Naive thymus-derived CD4-positive, alpha-beta T cell (primary cell): Measurements from ENCODE around the gene WHAMM. TPM values are rescaled to one million over a fixed set of nuclear protein-coding genes. Genes with fewer than 3 reads are reported as not detected.
"Not testable (repeated sequence)": the region's sequence is repeated elsewhere in the genome, so short reads cannot be mapped to it uniquely, and the experiment has no call there.

ENCODE experiments used
- ATAC-seq: fragments of 150-1000 bp; cut with Tn5 transposase; 2 replicates; pipeline ENCODE4 v1.10.0; 2021; ENCODE audit warnings: mild to moderate bottlenecking, moderate library complexity
- CTCF ChIA-PET: fragments of 350-600 bp; sonication (Branson Sonifier 250); formaldehyde crosslinking; loops from one replicate; lab custom pipeline; 2021; ENCODE audit warnings: antibody characterized with exemption; lab: Charles Lee
- POLR2A ChIA-PET: fragments of 350-600 bp; sonication (Branson Sonifier 250); formaldehyde crosslinking; loops from one replicate; lab custom pipeline; 2021; ENCODE audit warnings: antibody characterized with exemption, inconsistent platforms; lab: Charles Lee
- DNase-seq, 9 donors: peaks; one replicate each; pipeline versions ENCODE4 v3.0.0 to v3.0.0-alpha.2; 2020 to 2022; ENCODE audit warnings: mixed read lengths in 1 of 9
- H3K27ac ChIP-seq: one replicate; pipeline ENCODE4 v1.7.0; 2013; ENCODE audit warnings: mild to moderate bottlenecking, low read depth, low read length, moderate library complexity
- H3K27me3 ChIP-seq, 2 donors: one replicate each; pipeline ENCODE4 v1.7.0; 2013; ENCODE audit warnings: low read length in 2 of 2, mild to moderate bottlenecking in 2 of 2, moderate library complexity in 2 of 2; ENCODE audit not compliant: control insufficient read depth in 2 of 2, insufficient read depth in 2 of 2
- H3K36me3 ChIP-seq, 3 experiments: 1 replicate in 2 of 3; 2 replicates in 1 of 3; pipeline ENCODE4 v1.7.0; 2013; ENCODE audit warnings: low read length in 3 of 3, mild to moderate bottlenecking in 3 of 3, moderate library complexity in 1 of 3; ENCODE audit not compliant: insufficient read depth in 3 of 3, control insufficient read depth in 2 of 3
- H3K4me1 ChIP-seq, 2 donors: one replicate each; pipeline ENCODE4 v1.7.0; 2013; ENCODE audit warnings: low read length in 2 of 2, mild to moderate bottlenecking in 2 of 2, moderate library complexity in 1 of 2; ENCODE audit not compliant: control insufficient read depth in 2 of 2, insufficient read depth in 2 of 2
- H3K4me3 ChIP-seq: 2 replicates; pipeline ENCODE4 v1.7.0; 2013; ENCODE audit warnings: mild to moderate bottlenecking, low read length
- H3K9me3 ChIP-seq, 3 experiments: 1 replicate in 2 of 3; 2 replicates in 1 of 3; pipeline ENCODE4 v1.7.0; 2013; ENCODE audit warnings: low read length in 3 of 3; ENCODE audit not compliant: control insufficient read depth in 2 of 3
- H3K27ac Mint-ChIP-seq, 9 donors: one replicate each; pipeline ENCODE4 v1.8.0; 2020 to 2022; ENCODE audit warnings: mixed read lengths in 9 of 9, mild to moderate bottlenecking in 8 of 9, moderate library complexity in 5 of 9, inconsistent platforms in 2 of 9
- H3K27me3 Mint-ChIP-seq, 5 donors: one replicate each; pipeline ENCODE4 v1.8.0; 2021 to 2022; ENCODE audit warnings: mixed read lengths in 5 of 5, mild to moderate bottlenecking in 1 of 5
- H3K36me3 Mint-ChIP-seq, 5 donors: one replicate each; pipeline ENCODE4 v1.8.0; 2020 to 2022; ENCODE audit warnings: mixed read lengths in 5 of 5, mild to moderate bottlenecking in 3 of 5, inconsistent platforms in 1 of 5
- H3K4me1 Mint-ChIP-seq, 7 donors: one replicate each; pipeline ENCODE4 v1.8.0; 2020 to 2022; ENCODE audit warnings: mixed read lengths in 7 of 7, mild to moderate bottlenecking in 3 of 7, inconsistent platforms in 1 of 7
- H3K4me3 Mint-ChIP-seq, 10 donors: one replicate each; pipeline ENCODE4 v1.8.0; 2020 to 2022; ENCODE audit warnings: mild to moderate bottlenecking in 10 of 10, mixed read lengths in 10 of 10, moderate library complexity in 6 of 10, inconsistent platforms in 2 of 10
- H3K9me3 Mint-ChIP-seq, 11 donors: one replicate each; pipeline ENCODE4 v1.8.0; 2020 to 2022; ENCODE audit warnings: mixed read lengths in 11 of 11, mild to moderate bottlenecking in 4 of 11, inconsistent platforms in 1 of 11, moderate library complexity in 1 of 11
- intact Hi-C, 2 donors: fragments of 100-400 bp; cut with micrococcal nuclease; formaldehyde crosslinking; loops; one replicate each; pipeline ENCODE4 v1.15.1; 2023
- polyA plus RNA-seq, 2 donors: library from polyadenylated mRNA; unstranded; fragments of 300-500 nt; fragmentation: Illumina TruSeq; gene quantifications; one replicate each; pipeline ENCODE4 v1.2.3, GENCODE V29; 2021
- total RNA-seq, 6 experiments: library from RNA in 5 of 6; stranded (reverse) in 5 of 6; gene quantifications; 1 replicate in 5 of 6; 2 replicates in 1 of 6; pipeline ENCODE4 v1.2.3 and lab custom pipeline; 2021 to 2026

Gene WHAMM, protein sequence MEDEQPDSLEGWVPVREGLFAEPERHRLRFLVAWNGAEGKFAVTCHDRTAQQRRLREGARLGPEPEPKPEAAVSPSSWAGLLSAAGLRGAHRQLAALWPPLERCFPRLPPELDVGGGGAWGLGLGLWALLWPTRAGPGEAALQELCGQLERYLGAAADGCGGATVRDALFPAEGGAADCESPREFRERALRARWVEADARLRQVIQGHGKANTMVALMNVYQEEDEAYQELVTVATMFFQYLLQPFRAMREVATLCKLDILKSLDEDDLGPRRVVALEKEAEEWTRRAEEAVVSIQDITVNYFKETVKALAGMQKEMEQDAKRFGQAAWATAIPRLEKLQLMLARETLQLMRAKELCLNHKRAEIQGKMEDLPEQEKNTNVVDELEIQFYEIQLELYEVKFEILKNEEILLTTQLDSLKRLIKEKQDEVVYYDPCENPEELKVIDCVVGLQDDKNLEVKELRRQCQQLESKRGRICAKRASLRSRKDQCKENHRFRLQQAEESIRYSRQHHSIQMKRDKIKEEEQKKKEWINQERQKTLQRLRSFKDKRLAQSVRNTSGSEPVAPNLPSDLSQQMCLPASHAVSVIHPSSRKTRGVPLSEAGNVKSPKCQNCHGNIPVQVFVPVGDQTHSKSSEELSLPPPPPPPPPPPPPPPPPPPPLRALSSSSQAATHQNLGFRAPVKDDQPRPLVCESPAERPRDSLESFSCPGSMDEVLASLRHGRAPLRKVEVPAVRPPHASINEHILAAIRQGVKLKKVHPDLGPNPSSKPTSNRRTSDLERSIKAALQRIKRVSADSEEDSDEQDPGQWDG
- 10 to 100 TPM; 14.1 to 72.2 (median 37.1) TPM for total RNA-seq
- polyA plus RNA-seq, result 1 to 10 TPM; 3.5 to 4.5 TPM
- 240 reads per million, percentile 94 among the genes with 10 or more reads in this experiment for total RNA-seq (lab: John Stamatoyannopoulos, UW)

GRCh38 chr15:82809308-82810060 lies at the start of gene WHAMM:
Gene WHAMM (plus strand): TSS chr15:82809628. CDS start chr15:82809727, 99 bp downstream.
- no peaks in the 10 kb centered on the region for H3K9me3 ChIP-seq
- peak within 1 kb of the TSS; percentile 89 to 99 (median 95) for H3K4me3 Mint-ChIP-seq
- ATAC-seq, result peak; percentile 96
- CTCF ChIA-PET, result no interaction called here
- peak within 1 kb of the TSS; percentile 73 for H3K4me3 ChIP-seq
- peaks cover 21 to 44% (median 33%) of the 10 kb centered on the region in 7 donors for H3K4me1 Mint-ChIP-seq
- intact Hi-C loops, result loop anchor here (1.0 to 10.0 kb wide), 13 partner anchors 19 to 1515 kb away; partner anchors contain the start of genes BTBD1 (in 2 of the 2), RAMAC (in 2 of the 2), RPS17 (in 2 of the 2) and AP3B2 (in 1 of the 2)
- peaks cover 0 to 22% (median 0%) of the 10 kb centered on the region in 5 donors for H3K27me3 Mint-ChIP-seq
- H3K27ac Mint-ChIP-seq, result peak within 1 kb of the TSS; percentile 92 to 100 (median 97)
- POLR2A ChIA-PET, result interaction anchor here (0.7 to 5.2 kb wide), 6 partner anchors 35 to 269 kb away, joined by 3 to 34 read pairs (median 14); partner anchors contain the start of gene RPS17
- H3K36me3 ChIP-seq, result peaks cover 0 to 17% (median 5%) of the 10 kb centered on the region in 3 experiments
- peaks cover 8 to 22% of the 10 kb centered on the region in 2 donors for H3K4me1 ChIP-seq
- H3K27me3 ChIP-seq, result no peaks in the 10 kb centered on the region
- H3K9me3 Mint-ChIP-seq, result no peaks in the 10 kb centered on the region
- peaks cover 6 to 23% (median 15%) of the 10 kb centered on the region in 5 donors for H3K36me3 Mint-ChIP-seq
- peak within 1 kb of the TSS; percentile 100 for H3K27ac ChIP-seq
- peak; percentile 85 to 97 (median 94) for DNase-seq

DNA sequence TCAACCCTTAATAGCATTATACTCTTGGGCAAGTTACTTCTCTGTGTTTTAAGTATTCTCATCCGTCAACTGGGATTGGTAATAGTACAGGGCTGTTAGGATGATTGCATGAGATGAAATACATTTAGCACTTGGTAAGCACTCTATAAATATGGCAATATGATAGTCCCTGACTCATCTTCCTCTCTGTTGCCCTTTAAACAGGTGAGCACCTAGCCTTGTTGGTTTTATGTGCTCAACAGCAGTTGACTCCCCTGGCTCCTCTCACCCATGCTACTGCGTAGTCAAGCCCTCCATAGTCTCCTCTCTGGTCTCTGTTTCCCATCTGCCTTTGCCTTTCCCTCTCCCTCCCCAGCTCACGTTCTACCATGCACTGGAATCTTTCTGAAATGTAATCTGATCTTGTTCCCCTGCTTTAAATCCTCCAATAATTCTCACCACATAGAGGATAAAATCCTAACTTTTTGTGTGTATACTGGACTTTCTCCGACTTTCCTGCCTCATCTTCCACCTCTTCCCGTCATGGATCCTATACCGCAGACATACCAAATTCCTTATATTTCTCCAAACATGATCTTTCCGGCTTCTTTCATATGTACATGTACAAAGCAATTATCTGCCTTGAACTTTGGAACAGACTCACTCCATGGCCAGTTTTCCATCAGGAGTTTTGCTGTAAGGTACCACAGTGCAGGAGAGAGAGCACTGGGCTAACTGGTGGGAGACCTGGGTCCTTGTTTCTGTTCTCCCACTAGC lies 45.9 kb upstream of the WHAMM start:
- Histone ChIP-seq H3K27ac (no peak overlapping the region), H3K36me3 (peaks cover 0 to 17% (median 0%) of the 10 kb centered on the region in 3 experiments), H3K27me3 (no peaks in the 10 kb centered on the region), H3K9me3 (no peaks in the 10 kb centered on the region), H3K4me3 (no peak overlapping the region), H3K4me1 (no peaks in the 10 kb centered on the region)
- no peak for ATAC-seq
- H3K27me3 Mint-ChIP-seq, result no peaks in the 10 kb centered on the region
- CTCF ChIA-PET, result no interaction called here
- intact Hi-C loops, result no loop called here
- no peaks in the 10 kb centered on the region for H3K9me3 Mint-ChIP-seq
- peaks cover 3 to 17% (median 10%) of the 10 kb centered on the region in 7 donors for H3K4me1 Mint-ChIP-seq
- POLR2A ChIA-PET, result no interaction called here
- H3K36me3 Mint-ChIP-seq, result peaks cover 3 to 40% (median 11%) of the 10 kb centered on the region in 5 donors
- DNase-seq, result no peak
- no peak overlapping the region for H3K4me3 Mint-ChIP-seq
- H3K27ac Mint-ChIP-seq, result peak overlapping the region in 1 of 9 donors; percentile 21

DNA sequence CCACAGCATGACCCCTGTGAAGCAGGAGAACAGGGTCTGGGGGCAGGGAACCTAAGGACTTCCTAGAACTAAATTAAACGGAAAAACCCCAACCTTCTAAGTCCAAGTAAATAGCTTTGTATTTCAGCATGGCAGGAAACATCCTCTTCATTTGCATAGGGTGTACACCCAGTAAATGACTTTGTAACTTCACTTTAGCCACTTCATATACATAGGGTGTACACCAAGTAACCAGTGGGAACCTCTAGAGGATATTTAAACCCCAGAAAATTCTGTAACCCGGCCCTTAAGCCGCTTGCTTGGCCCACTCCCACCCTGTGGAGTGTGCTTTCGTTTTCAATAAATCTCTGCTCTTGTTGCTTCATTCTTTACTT lies 45.3 kb upstream of the WHAMM start:
- Mint-ChIP-seq H3K27ac (no peak overlapping the region), H3K4me1 (peaks cover 2 to 17% (median 8%) of the 10 kb centered on the region in 7 donors), H3K9me3 (no peaks in the 10 kb centered on the region), H3K4me3 (no peak overlapping the region), H3K36me3 (peaks cover under 1 to 40% (median 10%) of the 10 kb centered on the region in 5 donors), H3K27me3 (no peaks in the 10 kb centered on the region)
- CTCF ChIA-PET, result no interaction called here
- no peaks in the 10 kb centered on the region for H3K9me3 ChIP-seq
- H3K4me1 ChIP-seq, result no peaks in the 10 kb centered on the region
- ATAC-seq (no peak), DNase-seq (no peak)
- POLR2A ChIA-PET, result no interaction called here
- no peaks in the 10 kb centered on the region for H3K27me3 ChIP-seq
- no peak overlapping the region for H3K4me3 ChIP-seq
- no peak overlapping the region for H3K27ac ChIP-seq
- intact Hi-C loops, result no loop called here
- peaks cover 0 to 12% (median 0%) of the 10 kb centered on the region in 3 experiments for H3K36me3 ChIP-seq

GRCh38 chr15:82764740-82765139 lies 44.7 kb upstream of the WHAMM start:
- H3K4me3 Mint-ChIP-seq, result no peak overlapping the region
- H3K27ac Mint-ChIP-seq, result no peak overlapping the region
- peaks cover 0 to 42% (median 10%) of the 10 kb centered on the region in 5 donors for H3K36me3 Mint-ChIP-seq
- peaks cover 0 to 10% (median 0%) of the 10 kb centered on the region in 3 experiments for H3K36me3 ChIP-seq
- peaks cover 0 to 17% (median 7%) of the 10 kb centered on the region in 7 donors for H3K4me1 Mint-ChIP-seq
- ATAC-seq (no peak), DNase-seq (no peak)
- no peaks in the 10 kb centered on the region for H3K27me3 ChIP-seq
- H3K9me3 Mint-ChIP-seq, result no peaks in the 10 kb centered on the region
- intact Hi-C loops, result no loop called here
- ChIA-PET CTCF (no interaction called here), POLR2A (no interaction called here)
- H3K4me3 ChIP-seq, result no peak overlapping the region
- no peaks in the 10 kb centered on the region for H3K27me3 Mint-ChIP-seq
- H3K9me3 ChIP-seq, result no peaks in the 10 kb centered on the region
- H3K27ac ChIP-seq, result no peak overlapping the region
- H3K4me1 ChIP-seq, result no peaks in the 10 kb centered on the region

DNA sequence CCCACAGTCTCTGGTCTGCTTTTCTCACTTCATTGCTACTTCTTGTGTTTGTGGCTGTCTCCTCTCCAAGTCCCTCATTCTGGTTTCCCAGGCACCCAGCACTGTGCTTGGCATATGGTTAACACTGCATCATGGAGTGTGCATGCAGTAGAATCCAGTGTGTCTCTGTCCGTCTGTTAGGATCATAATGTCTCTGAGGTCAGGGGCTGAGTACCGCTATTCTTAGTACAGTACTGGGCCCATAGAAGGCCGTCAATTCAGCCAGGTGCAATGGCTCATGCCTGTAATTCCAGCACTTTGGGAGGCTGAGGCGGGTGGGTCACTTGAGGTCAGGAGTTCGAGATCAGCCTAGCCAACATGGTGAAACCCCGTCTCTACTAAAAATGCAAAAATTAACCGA lies 43.2 kb upstream of the WHAMM start:
- DNase-seq, H3K36me3 ChIP-seq, H3K27me3 ChIP-seq, H3K4me1 ChIP-seq, intact Hi-C loops, H3K4me3 ChIP-seq, H3K9me3 Mint-ChIP-seq, POLR2A ChIA-PET, H3K9me3 ChIP-seq, H3K27ac ChIP-seq, CTCF ChIA-PET, ATAC-seq, H3K4me3 Mint-ChIP-seq, H3K27me3 Mint-ChIP-seq: not testable (repeated sequence)
- peaks cover 0 to 13% (median 4%) of the 10 kb centered on the region in 7 donors for H3K4me1 Mint-ChIP-seq
- peak overlapping the region in 1 of 9 donors; percentile 47 for H3K27ac Mint-ChIP-seq
- H3K36me3 Mint-ChIP-seq, result peaks cover 0 to 34% (median 10%) of the 10 kb centered on the region in 5 donors
